ENCODE measurements around the gene DCAF6.
A peak's percentile ranks its signal among the peaks of the same experiment; 100 is the strongest.

The DCAF6 gene

GRCh38 chr1:167955915-167956314, 19.4 kb downstream of the DCAF6 start:
- Histone ChIP-seq H3K36me3 (ENCODE audit: insufficient read depth, low read length) (peaks cover 40% of the 10 kb centered on the region), H3K4me3 (no peak overlapping the region), H3K27ac (no peak overlapping the region), H3K9me3 (ENCODE audit: low read depth, low read length) (no peaks in the 10 kb centered on the region; the same call in 1 of the 2 replicates), H3K9ac (ENCODE audit: insufficient read length) (no peak overlapping the region)
- TF ChIP-seq EZH2 (IDR thresholded peaks at IDR 0.05) (no peak), FOXP2 (optimal IDR thresholded peaks at IDR 0.05; ENCODE audit: control extremely low read depth, extremely low read length, insufficient read depth) (no peak), POLR2AphosphoS5 (IDR thresholded peaks at IDR 0.05; ENCODE audit: borderline replicate concordance, low read depth, low read length) (no peak)
- no peak for DNase-seq (ENCODE audit: low read depth, low spot score)

DNA sequence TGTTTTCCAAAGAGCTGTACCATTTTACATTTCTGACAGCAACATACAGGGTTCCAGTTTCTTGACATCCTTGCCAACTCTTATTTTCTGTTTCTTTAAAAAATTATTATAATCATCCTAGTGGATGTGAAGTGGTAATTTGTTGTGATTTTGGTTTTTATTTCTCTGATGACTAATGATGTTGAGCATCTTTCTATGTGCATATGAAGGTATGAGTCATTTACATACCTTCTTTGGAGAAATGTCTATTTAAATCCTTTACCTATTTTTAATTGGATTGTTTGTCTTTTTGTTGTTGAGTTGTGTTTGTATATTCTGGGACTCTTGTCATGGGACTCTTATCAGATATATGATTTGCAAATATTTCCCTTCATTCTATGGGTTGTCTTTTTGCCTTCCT, 21.2 kb downstream of the DCAF6 start:
- DNase-seq (ENCODE audit: low read depth, low spot score), result no peak
- Histone ChIP-seq H3K4me3 (no peak overlapping the region), H3K9me3 (ENCODE audit: low read depth, low read length) (no peaks in the 10 kb centered on the region; the same call in 1 of the 2 replicates), H3K27ac (no peak overlapping the region), H3K36me3 (ENCODE audit: insufficient read depth, low read length) (peaks cover 43% of the 10 kb centered on the region), H3K9ac (ENCODE audit: insufficient read length) (no peak overlapping the region)
- TF ChIP-seq EZH2 (IDR thresholded peaks at IDR 0.05) (no peak), FOXP2 (optimal IDR thresholded peaks at IDR 0.05; ENCODE audit: control extremely low read depth, extremely low read length, insufficient read depth) (no peak), POLR2AphosphoS5 (IDR thresholded peaks at IDR 0.05; ENCODE audit: borderline replicate concordance, low read depth, low read length) (no peak)

- no peak for DNase-seq (ENCODE audit: low read depth, low spot score)
- no peak for TF ChIP-seq FOXP2 (optimal IDR thresholded peaks at IDR 0.05; ENCODE audit: control extremely low read depth, extremely low read length, insufficient read depth)
- TF ChIP-seq POLR2AphosphoS5 (IDR thresholded peaks at IDR 0.05; ENCODE audit: borderline replicate concordance, low read depth, low read length), result no peak
- TF ChIP-seq EZH2 (IDR thresholded peaks at IDR 0.05), result no peak
- peaks cover 3% of the 10 kb centered on the region; the same call in 1 of the 2 replicates for H3K36me3 ChIP-seq (ENCODE audit: insufficient read depth, low read length)
- H3K27ac ChIP-seq, result no peak overlapping the region
- H3K9me3 ChIP-seq (ENCODE audit: low read depth, low read length), result no peaks in the 10 kb centered on the region
- no peak overlapping the region for H3K4me3 ChIP-seq
- no peak overlapping the region for H3K9ac ChIP-seq (ENCODE audit: insufficient read length)
Measured at GRCh38 chr1:167964646-167965045, 28.2 kb downstream of the DCAF6 start.

DNA sequence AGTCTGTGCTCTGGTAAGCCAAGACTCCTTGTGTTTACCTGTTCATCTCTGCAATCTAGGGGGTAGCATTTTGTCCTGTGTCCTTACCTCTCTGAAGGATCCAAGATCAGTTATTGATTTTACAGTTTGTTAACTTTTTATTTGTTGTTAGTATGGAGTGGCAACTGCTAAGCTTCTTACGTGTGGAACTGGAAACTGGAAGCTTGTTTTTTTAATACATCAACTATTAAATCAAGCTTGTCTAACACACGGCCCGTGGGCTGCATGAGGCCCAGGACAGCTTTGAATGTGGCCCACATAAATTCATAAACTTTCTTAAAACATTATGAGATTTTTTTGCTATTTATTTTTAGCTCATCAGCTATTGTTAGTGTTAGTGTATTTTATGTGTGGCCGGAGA, 29.6 kb downstream of the DCAF6 start:
- peaks cover 3% of the 10 kb centered on the region; the same call in 1 of the 2 replicates for H3K36me3 ChIP-seq (ENCODE audit: insufficient read depth, low read length)
- H3K9ac ChIP-seq (ENCODE audit: insufficient read length), result no peak overlapping the region
- no peak for DNase-seq (ENCODE audit: low read depth, low spot score)
- no peaks in the 10 kb centered on the region for H3K9me3 ChIP-seq (ENCODE audit: low read depth, low read length)
- H3K27ac ChIP-seq, result no peak overlapping the region
- TF ChIP-seq EZH2 (IDR thresholded peaks at IDR 0.05) (no peak), FOXP2 (optimal IDR thresholded peaks at IDR 0.05; ENCODE audit: control extremely low read depth, extremely low read length, insufficient read depth) (no peak), POLR2AphosphoS5 (IDR thresholded peaks at IDR 0.05; ENCODE audit: borderline replicate concordance, low read depth, low read length) (no peak)
- no peak overlapping the region for H3K4me3 ChIP-seq

DNA sequence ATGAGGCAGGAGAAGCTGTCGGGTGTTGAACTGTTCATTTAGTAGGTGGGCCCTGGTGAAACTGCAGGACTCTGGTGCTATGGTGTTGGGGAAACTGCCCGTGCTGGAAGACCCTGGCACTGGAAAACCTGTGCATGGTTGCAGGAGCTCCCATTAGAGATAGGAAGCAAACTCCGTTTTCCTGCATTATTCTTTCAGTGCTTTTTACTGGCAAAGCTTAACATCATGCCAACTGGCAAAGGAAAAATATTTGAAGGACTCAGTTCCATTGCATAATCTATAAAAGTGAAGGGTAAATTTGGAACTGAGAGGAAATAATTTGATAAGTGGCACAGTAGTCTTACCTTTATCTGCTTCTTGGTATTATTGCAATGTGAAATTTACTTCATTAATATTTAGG, 32.1 kb downstream of the DCAF6 start:
- no peaks in the 10 kb centered on the region for H3K9me3 ChIP-seq (ENCODE audit: low read depth, low read length)
- H3K4me3 ChIP-seq, result no peak overlapping the region
- DNase-seq (ENCODE audit: low read depth, low spot score), result no peak
- no peaks in the 10 kb centered on the region for H3K36me3 ChIP-seq (ENCODE audit: insufficient read depth, low read length)
- no peak overlapping the region for H3K9ac ChIP-seq (ENCODE audit: insufficient read length)
- TF ChIP-seq EZH2 (IDR thresholded peaks at IDR 0.05) (no peak), POLR2AphosphoS5 (IDR thresholded peaks at IDR 0.05; ENCODE audit: borderline replicate concordance, low read depth, low read length) (no peak), FOXP2 (optimal IDR thresholded peaks at IDR 0.05; ENCODE audit: control extremely low read depth, extremely low read length, insufficient read depth) (no peak)
- H3K27ac ChIP-seq, result no peak overlapping the region

DNA sequence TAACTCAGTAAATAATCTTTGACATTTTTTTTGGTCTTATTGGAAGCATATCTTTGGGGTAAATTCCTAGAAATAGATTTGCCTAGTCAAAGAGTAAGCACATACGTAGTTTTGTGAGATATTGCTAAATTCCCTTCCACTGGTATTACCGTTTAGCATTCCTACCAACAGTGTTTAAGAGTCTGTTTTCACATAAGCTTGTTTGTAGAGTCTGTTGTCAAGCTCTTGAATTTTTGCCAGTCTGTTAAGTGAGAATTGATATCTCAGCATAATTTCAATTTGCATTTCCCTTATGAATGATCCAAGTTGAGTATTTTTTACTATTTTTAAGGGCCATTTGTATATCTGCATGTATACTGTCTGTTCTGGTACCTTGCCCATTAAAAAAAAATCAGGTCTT, 37.3 kb downstream of the DCAF6 start:
- TF ChIP-seq POLR2AphosphoS5 (IDR thresholded peaks at IDR 0.05; ENCODE audit: borderline replicate concordance, low read depth, low read length) (no peak), FOXP2 (optimal IDR thresholded peaks at IDR 0.05; ENCODE audit: control extremely low read depth, extremely low read length, insufficient read depth) (no peak), EZH2 (IDR thresholded peaks at IDR 0.05) (no peak)
- Histone ChIP-seq H3K27ac (peak overlapping the region; percentile 45), H3K36me3 (ENCODE audit: insufficient read depth, low read length) (peaks cover 29% of the 10 kb centered on the region), H3K9ac (ENCODE audit: insufficient read length) (no peak overlapping the region), H3K9me3 (ENCODE audit: low read depth, low read length) (no peaks in the 10 kb centered on the region), H3K4me3 (no peak overlapping the region)
- no peak for DNase-seq (ENCODE audit: low read depth, low spot score)

- no peak overlapping the region for H3K27ac ChIP-seq
- DNase-seq (ENCODE audit: low read depth, low spot score), result no peak
- peaks cover 29% of the 10 kb centered on the region for H3K36me3 ChIP-seq (ENCODE audit: insufficient read depth, low read length)
- no peak overlapping the region for H3K4me3 ChIP-seq
- TF ChIP-seq FOXP2 (optimal IDR thresholded peaks at IDR 0.05; ENCODE audit: control extremely low read depth, extremely low read length, insufficient read depth), result no peak
- H3K9me3 ChIP-seq (ENCODE audit: low read depth, low read length), result no peaks in the 10 kb centered on the region
- H3K9ac ChIP-seq (ENCODE audit: insufficient read length), result no peak overlapping the region
Measured at GRCh38 chr1:167974698-167975097, 38.2 kb downstream of the DCAF6 start.

DNA sequence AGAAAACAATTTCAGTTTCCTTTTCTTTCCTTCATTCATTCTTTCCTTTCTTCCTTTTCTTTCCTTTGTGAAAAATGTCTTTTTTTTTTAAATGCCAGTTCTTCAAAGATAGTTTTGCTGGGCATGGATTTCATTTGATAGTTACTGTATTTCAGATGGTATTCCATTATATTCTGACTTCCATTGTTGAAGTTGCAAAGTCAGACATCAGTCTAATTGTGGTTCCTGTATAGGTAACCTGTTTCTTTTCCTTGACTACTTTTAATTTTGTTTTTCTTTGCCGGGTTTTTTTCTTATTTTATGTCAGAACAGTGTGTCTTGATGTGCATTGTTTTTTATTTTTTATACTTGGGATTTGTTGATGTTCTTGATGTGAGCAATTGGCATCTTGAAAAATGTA, 40.8 kb downstream of the DCAF6 start:
- Histone ChIP-seq H3K36me3 (ENCODE audit: insufficient read depth, low read length) (peaks cover 33% of the 10 kb centered on the region), H3K9ac (ENCODE audit: insufficient read length) (no peak overlapping the region), H3K27ac (no peak overlapping the region), H3K4me3 (no peak overlapping the region), H3K9me3 (ENCODE audit: low read depth, low read length) (no peaks in the 10 kb centered on the region)
- no peak for DNase-seq (ENCODE audit: low read depth, low spot score)
- TF ChIP-seq FOXP2 (optimal IDR thresholded peaks at IDR 0.05; ENCODE audit: control extremely low read depth, extremely low read length, insufficient read depth) (no peak), EZH2 (IDR thresholded peaks at IDR 0.05) (no peak), POLR2AphosphoS5 (IDR thresholded peaks at IDR 0.05; ENCODE audit: borderline replicate concordance, low read depth, low read length) (no peak)

DNA sequence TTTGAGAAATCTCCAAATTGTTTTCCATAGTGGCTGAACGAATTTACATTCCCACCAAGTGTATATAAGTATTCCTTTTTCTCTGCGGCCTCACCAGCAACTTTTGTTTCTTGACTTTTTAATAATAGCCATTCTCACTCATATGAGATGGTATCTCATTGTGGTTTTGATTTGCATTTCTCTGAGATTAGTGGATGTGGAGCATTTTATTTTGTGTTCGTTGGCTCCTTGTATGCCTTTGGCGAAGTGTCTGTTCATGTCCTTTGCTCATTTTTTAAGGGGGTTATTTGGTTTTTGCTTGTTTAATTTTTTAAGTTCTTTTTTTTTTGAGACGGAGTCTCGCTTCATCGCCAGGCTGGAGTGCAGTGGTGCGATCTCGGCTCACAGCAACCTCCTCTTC, 45.5 kb downstream of the DCAF6 start:
- Histone ChIP-seq H3K27ac (no peak overlapping the region), H3K9ac (ENCODE audit: insufficient read length) (no peak overlapping the region), H3K4me3 (no peak overlapping the region), H3K36me3 (ENCODE audit: insufficient read depth, low read length) (peaks cover 19% of the 10 kb centered on the region), H3K9me3 (ENCODE audit: low read depth, low read length) (no peaks in the 10 kb centered on the region)
- TF ChIP-seq POLR2AphosphoS5 (IDR thresholded peaks at IDR 0.05; ENCODE audit: borderline replicate concordance, low read depth, low read length) (no peak), FOXP2 (optimal IDR thresholded peaks at IDR 0.05; ENCODE audit: control extremely low read depth, extremely low read length, insufficient read depth) (no peak), EZH2 (IDR thresholded peaks at IDR 0.05) (no peak)
- DNase-seq (ENCODE audit: low read depth, low spot score), result no peak

All from SK-N-MC (cell line).